ENCODE data around the gene FHIT. TPM values are rescaled to one million over a fixed set of nuclear protein-coding genes. Genes with fewer than 3 reads are reported as not detected.

Gene FHIT
- total and polyA plus RNA-seq, 11 donors: 4.2 to 26.8 (median 16.5) TPM

- no peaks in the 10 kb centered on the region for H3K36me3 ChIP-seq
- H3K27ac ChIP-seq: no peak overlapping the region
- TF ChIP-seq POLR2A (IDR thresholded peaks at IDR 0.05) (no peak), CTCF (IDR thresholded peaks at IDR 0.05) (no peak)
- no peaks in the 10 kb centered on the region for H3K9me3 ChIP-seq
- no peak overlapping the region for H3K4me3 ChIP-seq
- no peaks in the 10 kb centered on the region for H3K27me3 ChIP-seq
- peaks cover 0 to 3% (median 0%) of the 10 kb centered on the region in 12 donors for H3K4me1 ChIP-seq
- WGBS, 4 donors: 43 to 71% (median 62%) methylated on average over 4 of the region's 4 CpGs
- DNase-seq (peak in 2 of 5 donors; percentile 47 to 60), ATAC-seq (peak in 1 of 4 donors; percentile 61)
- intact Hi-C loops (cut with DNase I): no loop called here
Measured at GRCh38 chr3:60101621-60102020, 1149.6 kb downstream of the FHIT start.

DNA sequence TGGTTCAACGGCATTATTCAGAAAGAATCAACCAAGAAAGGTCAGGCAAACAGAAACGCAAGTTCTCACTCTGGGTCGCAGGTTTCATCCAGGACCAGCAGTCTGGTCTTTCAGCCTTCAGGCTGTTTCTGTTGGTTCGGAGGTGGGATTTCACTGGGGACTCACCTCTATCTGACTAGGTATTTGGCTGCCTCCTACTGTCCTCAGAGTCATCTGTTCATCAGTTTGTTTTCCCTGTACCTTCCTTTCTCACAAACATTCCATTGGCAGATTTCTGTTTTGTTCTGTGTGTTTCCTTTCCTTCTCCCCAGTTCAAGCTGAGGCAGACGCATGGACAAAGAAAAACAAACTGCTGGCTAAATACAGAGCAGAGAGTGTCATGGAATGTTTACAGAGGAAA is 1154.8 kb downstream of the FHIT start:
- WGBS, 4 donors: 71 to 76% (median 73%) methylated on average over 5 of the region's 5 CpGs
- intact Hi-C loops (cut with DNase I): loop anchor here in 1 of 10 donors (2.0 kb wide), 1 partner anchor 54 kb away; no protein-coding TSS in a partner anchor
- DNase-seq: no peak
- H3K27ac ChIP-seq: no peak overlapping the region
- no peak for ATAC-seq
- TF ChIP-seq CTCF (IDR thresholded peaks at IDR 0.05) (no peak), POLR2A (IDR thresholded peaks at IDR 0.05) (no peak)
- H3K4me3 ChIP-seq: no peak overlapping the region
- H3K9me3 ChIP-seq: no peaks in the 10 kb centered on the region
- no peaks in the 10 kb centered on the region for H3K27me3 ChIP-seq
- no peaks in the 10 kb centered on the region for H3K4me1 ChIP-seq
- no peaks in the 10 kb centered on the region for H3K36me3 ChIP-seq

- WGBS, 4 donors: 84 to 93% (median 93%) methylated on average over 6 of the region's 6 CpGs
- Histone ChIP-seq H3K9me3 (no peaks in the 10 kb centered on the region), H3K36me3 (no peaks in the 10 kb centered on the region), H3K4me3 (no peak overlapping the region), H3K27ac (no peak overlapping the region), H3K27me3 (no peaks in the 10 kb centered on the region), H3K4me1 (no peaks in the 10 kb centered on the region)
- intact Hi-C loops (cut with DNase I): loop anchor here in 1 of 10 donors (2.0 kb wide), 1 partner anchor 55 kb away; no protein-coding TSS in a partner anchor
- ATAC-seq (no peak), DNase-seq (no peak)
- no peak for TF ChIP-seq CTCF (IDR thresholded peaks at IDR 0.05)
- no peak for TF ChIP-seq POLR2A (IDR thresholded peaks at IDR 0.05)
Measured at GRCh38 chr3:60095930-60096329, 1155.3 kb downstream of the FHIT start.

DNA sequence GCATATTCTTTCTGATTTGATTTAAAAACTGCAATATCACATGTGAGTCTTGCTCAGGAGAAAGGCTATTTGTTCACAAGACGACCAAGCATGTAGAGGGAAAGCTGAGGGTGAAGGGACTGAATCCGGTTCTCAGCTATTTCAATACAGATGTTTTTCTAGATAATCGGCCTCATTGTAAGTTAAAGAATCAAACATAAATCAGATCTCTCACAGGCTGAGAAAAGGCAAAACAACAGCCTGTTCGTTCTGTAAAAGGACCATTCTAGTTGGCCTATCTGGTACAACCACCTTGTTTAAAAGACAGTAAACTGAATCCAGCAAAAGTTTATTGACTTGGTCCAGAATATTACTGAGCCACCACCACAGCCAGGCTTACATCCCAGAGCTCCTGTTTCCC is 1155.7 kb downstream of the FHIT start:
- TF ChIP-seq POLR2A (IDR thresholded peaks at IDR 0.05) (no peak), CTCF (IDR thresholded peaks at IDR 0.05) (no peak)
- intact Hi-C loops (cut with DNase I): no loop called here
- 57 to 70% (median 63%) methylated on average over 4 of the region's 4 CpGs for WGBS, 4 donors
- Histone ChIP-seq H3K36me3 (no peaks in the 10 kb centered on the region), H3K27ac (no peak overlapping the region), H3K4me1 (no peaks in the 10 kb centered on the region), H3K27me3 (no peaks in the 10 kb centered on the region), H3K9me3 (no peaks in the 10 kb centered on the region), H3K4me3 (no peak overlapping the region)
- ATAC-seq (no peak), DNase-seq (no peak)
